ENCODE data around the gene DCTN1.

DNA sequence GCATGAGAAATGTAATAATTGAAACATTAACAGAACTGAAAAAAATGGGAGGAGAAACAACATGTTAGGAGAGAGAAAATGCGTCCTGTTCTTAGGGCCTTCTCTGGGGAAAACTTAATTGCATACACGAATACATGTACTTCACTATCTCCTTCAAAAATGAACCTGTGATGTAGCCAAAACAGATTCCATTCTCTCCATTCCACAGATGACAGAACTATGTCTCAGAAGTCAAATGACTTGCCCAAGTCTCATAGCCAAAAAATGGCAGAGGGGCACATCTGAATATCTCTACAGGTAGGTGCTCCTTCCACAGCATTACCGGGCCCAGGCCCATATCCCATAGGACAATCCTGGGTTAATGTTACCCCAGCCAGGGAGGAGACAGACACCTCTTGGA lies 3.9 kb upstream of the DCTN1 start:
- TF ChIP-seq, protein P1, sequence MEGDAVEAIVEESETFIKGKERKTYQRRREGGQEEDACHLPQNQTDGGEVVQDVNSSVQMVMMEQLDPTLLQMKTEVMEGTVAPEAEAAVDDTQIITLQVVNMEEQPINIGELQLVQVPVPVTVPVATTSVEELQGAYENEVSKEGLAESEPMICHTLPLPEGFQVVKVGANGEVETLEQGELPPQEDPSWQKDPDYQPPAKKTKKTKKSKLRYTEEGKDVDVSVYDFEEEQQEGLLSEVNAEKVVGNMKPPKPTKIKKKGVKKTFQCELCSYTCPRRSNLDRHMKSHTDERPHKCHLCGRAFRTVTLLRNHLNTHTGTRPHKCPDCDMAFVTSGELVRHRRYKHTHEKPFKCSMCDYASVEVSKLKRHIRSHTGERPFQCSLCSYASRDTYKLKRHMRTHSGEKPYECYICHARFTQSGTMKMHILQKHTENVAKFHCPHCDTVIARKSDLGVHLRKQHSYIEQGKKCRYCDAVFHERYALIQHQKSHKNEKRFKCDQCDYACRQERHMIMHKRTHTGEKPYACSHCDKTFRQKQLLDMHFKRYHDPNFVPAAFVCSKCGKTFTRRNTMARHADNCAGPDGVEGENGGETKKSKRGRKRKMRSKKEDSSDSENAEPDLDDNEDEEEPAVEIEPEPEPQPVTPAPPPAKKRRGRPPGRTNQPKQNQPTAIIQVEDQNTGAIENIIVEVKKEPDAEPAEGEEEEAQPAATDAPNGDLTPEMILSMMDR (IDR thresholded peaks at IDR 0.05), result no peak
- no peak for TF ChIP-seq POLR2A (IDR thresholded peaks at IDR 0.05)

All from Peyer's patch (tissue), 4 donors.